GM12875 (cell line): ENCODE measurements around the gene FAM174C.
"Not testable (repeated sequence)": the region's sequence is repeated elsewhere in the genome, so short reads cannot be mapped to it uniquely, and the experiment has no call there.

ENCODE experiments used
- H3K4me3 ChIP-seq: one replicate; pipeline ENCODE4 v1.5.1; 2011; ENCODE audit warnings: low read depth, low read length, control low read depth
- CTCF ChIP-seq: IDR thresholded peaks from 2 replicates; pipeline ENCODE4 v1.5.1; 2011; ENCODE audit warnings: low read depth, mild to moderate bottlenecking, control low read depth, inconsistent platforms, low read length, moderate library complexity, borderline replicate concordance; ENCODE audit not compliant: insufficient read depth

Gene FAM174C

GRCh38 chr19:1245494-1246264 is 29.7 kb upstream of the FAM174C start:
- TF ChIP-seq CTCF = no peak
- no peak overlapping the region for H3K4me3 ChIP-seq

GRCh38 chr19:1246265-1247087 is 28.9 kb upstream of the FAM174C start:
- not testable (repeated sequence) for H3K4me3 ChIP-seq

- H3K4me3 ChIP-seq = peak overlapping the region; percentile 70
- no peak for TF ChIP-seq CTCF
These were observed 27.6 kb upstream of the FAM174C start for GRCh38 chr19:1247748-1248138.

- peak; percentile 56 for TF ChIP-seq CTCF
- H3K4me3 ChIP-seq = peak within 1 kb of the TSS; percentile 70
These were observed 27.1 kb upstream of the FAM174C start, which contains the start of gene MIDN for GRCh38 chr19:1248139-1248785. TSS of gene MIDN (plus strand) at chr19:1248583. CDS start at chr19:1250297, 1,714 bp downstream.

GRCh38 chr19:1248786-1249297 is 26.5 kb upstream of the FAM174C start:
- peak overlapping the region; percentile 70 for H3K4me3 ChIP-seq
- TF ChIP-seq CTCF = peak; percentile 96

- no peak for TF ChIP-seq CTCF
- peak overlapping the region; percentile 73 for H3K4me3 ChIP-seq
These were observed 25.9 kb upstream of the FAM174C start for GRCh38 chr19:1249298-1249989.
